Measurements from ENCODE around the gene HDGFL2.

The HDGFL2 gene

GRCh38 chr19:4513248-4513647, 41.2 kb downstream of the HDGFL2 start:
- no peak overlapping the region for H3K4me3 ChIP-seq (ENCODE audit: low read depth in 1 of 2, low read length in 2 of 2)
- no peaks in the 10 kb centered on the region for H3K27me3 ChIP-seq (ENCODE audit: insufficient read depth, low read length, poor library complexity)

GRCh38 chr19:4515732-4516131, 43.6 kb downstream of the HDGFL2 start:
- H3K27me3 ChIP-seq (ENCODE audit: insufficient read depth, low read length, poor library complexity) = no peaks in the 10 kb centered on the region
- H3K9ac ChIP-seq (ENCODE audit: low read depth, low read length) = no peak overlapping the region
- no peaks in the 10 kb centered on the region for H3K9me3 ChIP-seq (ENCODE audit: insufficient read depth, low read length, severe bottlenecking)
- H3K27ac ChIP-seq (ENCODE audit: low read length) = no peak overlapping the region
- TF ChIP-seq CTCF (IDR thresholded peaks at IDR 0.05; ENCODE audit: borderline replicate concordance, extremely low read depth, low read length, poor library complexity, severe bottlenecking) (no peak), EZH2 (IDR thresholded peaks at IDR 0.05; ENCODE audit: borderline replicate concordance, low read depth, low read length, severe bottlenecking) (no peak)
- no peak overlapping the region for H3K4me3 ChIP-seq (ENCODE audit: low read depth in 1 of 2, low read length in 2 of 2)
- H3K4me2 ChIP-seq (ENCODE audit: insufficient read depth, low read length) = no peak overlapping the region
- no peaks in the 10 kb centered on the region for H3K4me1 ChIP-seq (ENCODE audit: insufficient read depth, low read length)
- no peak overlapping the region for H2AFZ ChIP-seq (ENCODE audit: low read depth, low read length)
- H3K79me2 ChIP-seq (ENCODE audit: insufficient read depth, low read length) = no peaks in the 10 kb centered on the region
- DNase-seq = no peak
- H3K36me3 ChIP-seq (ENCODE audit: insufficient read depth, low read length) = no peaks in the 10 kb centered on the region
- H4K20me1 ChIP-seq (ENCODE audit: insufficient read depth, low read length) = no peaks in the 10 kb centered on the region
- ATAC-seq (ENCODE audit: insufficient read depth, low read depth) = no peak

More at GRCh38 chr19:4513248-4513647, 41.2 kb downstream of the HDGFL2 start:
- no peak for TF ChIP-seq EZH2 (IDR thresholded peaks at IDR 0.05; ENCODE audit: borderline replicate concordance, low read depth, low read length, severe bottlenecking)
- TF ChIP-seq CTCF (IDR thresholded peaks at IDR 0.05; ENCODE audit: borderline replicate concordance, extremely low read depth, low read length, poor library complexity, severe bottlenecking) = no peak
- no peaks in the 10 kb centered on the region for H3K9me3 ChIP-seq (ENCODE audit: insufficient read depth, low read length, severe bottlenecking)
- H3K4me1 ChIP-seq (ENCODE audit: insufficient read depth, low read length) = no peaks in the 10 kb centered on the region
- no peaks in the 10 kb centered on the region for H3K79me2 ChIP-seq (ENCODE audit: insufficient read depth, low read length)
- H3K9ac ChIP-seq (ENCODE audit: low read depth, low read length) = no peak overlapping the region
- no peaks in the 10 kb centered on the region for H3K36me3 ChIP-seq (ENCODE audit: insufficient read depth, low read length)
- no peak overlapping the region for H2AFZ ChIP-seq (ENCODE audit: low read depth, low read length)
- no peak overlapping the region for H3K27ac ChIP-seq (ENCODE audit: low read length)
- DNase-seq (no peak), ATAC-seq (ENCODE audit: insufficient read depth, low read depth) (no peak)
- no peak overlapping the region for H3K4me2 ChIP-seq (ENCODE audit: insufficient read depth, low read length)
- H4K20me1 ChIP-seq (ENCODE audit: insufficient read depth, low read length) = no peaks in the 10 kb centered on the region

- Histone ChIP-seq H2AFZ (ENCODE audit: low read depth, low read length) (no peak overlapping the region), H3K27me3 (ENCODE audit: insufficient read depth, low read length, poor library complexity) (no peaks in the 10 kb centered on the region), H3K4me1 (ENCODE audit: insufficient read depth, low read length) (no peaks in the 10 kb centered on the region), H3K4me3 (ENCODE audit: low read depth in 1 of 2, low read length in 2 of 2) (no peak overlapping the region), H3K36me3 (ENCODE audit: insufficient read depth, low read length) (no peaks in the 10 kb centered on the region), H3K9me3 (ENCODE audit: insufficient read depth, low read length, severe bottlenecking) (no peaks in the 10 kb centered on the region), H3K4me2 (ENCODE audit: insufficient read depth, low read length) (no peak overlapping the region), H4K20me1 (ENCODE audit: insufficient read depth, low read length) (no peaks in the 10 kb centered on the region), H3K27ac (ENCODE audit: low read length) (no peak overlapping the region), H3K9ac (ENCODE audit: low read depth, low read length) (no peak overlapping the region), H3K79me2 (ENCODE audit: insufficient read depth, low read length) (no peaks in the 10 kb centered on the region)
- no peak for ATAC-seq (ENCODE audit: insufficient read depth, low read depth)
- TF ChIP-seq CTCF (IDR thresholded peaks at IDR 0.05; ENCODE audit: borderline replicate concordance, extremely low read depth, low read length, poor library complexity, severe bottlenecking) (no peak), EZH2 (IDR thresholded peaks at IDR 0.05; ENCODE audit: borderline replicate concordance, low read depth, low read length, severe bottlenecking) (no peak)
- no peak for DNase-seq
These were observed 44.3 kb downstream of the HDGFL2 start for GRCh38 chr19:4516199-4516938.
